Thyroid gland (tissue), 4 donors: ENCODE measurements around the gene TREX2.

Source experiments
- POLR2A ChIP-seq, 2 donors: fragments of 450-650 bp; IDR thresholded peaks; one replicate each; pipeline ENCODE4 v1.6.1; 2017; ENCODE audit warnings: antibody characterized with exemption in 2 of 2, mild to moderate bottlenecking in 2 of 2, moderate library complexity in 1 of 2
- TF ChIP-seq, protein P1 (sequence below), 6 experiments: fragments of 200-600 bp in 3 of 6; fragments of 450-650 bp in 3 of 6; sonication (generic) in 3 of 6; IDR thresholded peaks; one replicate each; pipeline ENCODE4 v1.5.1; 2016 to 2019; ENCODE audit warnings: antibody characterized with exemption in 6 of 6, mild to moderate bottlenecking in 2 of 6, inconsistent platforms in 1 of 6, moderate library complexity in 1 of 6

DNA sequence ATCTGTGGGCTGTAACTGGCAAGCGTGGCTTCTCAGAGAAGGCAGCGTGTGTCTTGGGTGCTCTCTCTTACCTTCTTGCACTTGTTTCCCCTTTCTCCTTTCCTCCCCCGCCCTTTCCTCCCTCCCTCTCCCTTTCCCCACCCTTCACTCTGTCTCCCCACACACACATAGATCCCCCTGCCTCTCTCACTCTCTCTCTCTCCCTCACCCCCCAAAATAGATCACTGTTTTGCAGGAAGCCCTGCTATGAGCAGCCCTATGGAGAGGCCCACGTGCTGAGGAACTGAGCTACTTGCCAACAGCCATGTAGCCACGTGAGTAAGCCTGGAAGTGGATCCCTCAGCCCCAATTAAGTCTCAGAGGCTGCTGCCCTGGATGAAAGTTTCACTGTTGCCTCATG lies 40.4 kb downstream of the TREX2 start:
- TF ChIP-seq, protein P1, sequence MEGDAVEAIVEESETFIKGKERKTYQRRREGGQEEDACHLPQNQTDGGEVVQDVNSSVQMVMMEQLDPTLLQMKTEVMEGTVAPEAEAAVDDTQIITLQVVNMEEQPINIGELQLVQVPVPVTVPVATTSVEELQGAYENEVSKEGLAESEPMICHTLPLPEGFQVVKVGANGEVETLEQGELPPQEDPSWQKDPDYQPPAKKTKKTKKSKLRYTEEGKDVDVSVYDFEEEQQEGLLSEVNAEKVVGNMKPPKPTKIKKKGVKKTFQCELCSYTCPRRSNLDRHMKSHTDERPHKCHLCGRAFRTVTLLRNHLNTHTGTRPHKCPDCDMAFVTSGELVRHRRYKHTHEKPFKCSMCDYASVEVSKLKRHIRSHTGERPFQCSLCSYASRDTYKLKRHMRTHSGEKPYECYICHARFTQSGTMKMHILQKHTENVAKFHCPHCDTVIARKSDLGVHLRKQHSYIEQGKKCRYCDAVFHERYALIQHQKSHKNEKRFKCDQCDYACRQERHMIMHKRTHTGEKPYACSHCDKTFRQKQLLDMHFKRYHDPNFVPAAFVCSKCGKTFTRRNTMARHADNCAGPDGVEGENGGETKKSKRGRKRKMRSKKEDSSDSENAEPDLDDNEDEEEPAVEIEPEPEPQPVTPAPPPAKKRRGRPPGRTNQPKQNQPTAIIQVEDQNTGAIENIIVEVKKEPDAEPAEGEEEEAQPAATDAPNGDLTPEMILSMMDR (IDR thresholded peaks at IDR 0.05), result no peak
- no peak for TF ChIP-seq POLR2A (IDR thresholded peaks at IDR 0.05)
